ENCODE measurements around the gene COL26A1. TPM values are rescaled to one million over a fixed set of nuclear protein-coding genes. Genes with fewer than 3 reads are reported as not detected.

The COL26A1 gene
- total and polyA plus RNA-seq, 2 of the 4 experiments (the other 2 are of a cell fraction), result not detected

GRCh38 chr7:101357433-101357832 is 5.2 kb upstream of the COL26A1 start:
- in situ Hi-C loops (cut with MboI; ENCODE audit: low sequenced_read_pairs), result loop anchor here (25.0 kb wide), 1 partner anchor 905 kb away; no protein-coding TSS in a partner anchor
- H4K20me1 ChIP-seq (ENCODE audit: insufficient read depth, low read length), result no peaks in the 10 kb centered on the region
- H2BK15ac ChIP-seq (ENCODE audit: low read depth, low read length), result no peak overlapping the region
- H3K27me3 ChIP-seq (ENCODE audit: control insufficient read depth, insufficient read depth, low read length), result peaks cover 26% of the 10 kb centered on the region
- DNase-seq (no peak), ATAC-seq (ENCODE audit: low read depth) (no peak)
- no peaks in the 10 kb centered on the region for H3K79me1 ChIP-seq (ENCODE audit: low read depth in 1 of 2, low read length in 2 of 2)
- no peak overlapping the region for H3K9ac ChIP-seq (ENCODE audit: low read depth, low read length)
- no peak overlapping the region for H3K56ac ChIP-seq (ENCODE audit: extremely low read depth, insufficient read depth, low read length)
- no peak overlapping the region for H4K91ac ChIP-seq (ENCODE audit: insufficient read depth, low read depth, low read length)
- BruUV-seq (replicated peaks), result no TSS peak
- no peak overlapping the region for H2BK5ac ChIP-seq (ENCODE audit: low read depth, low read length, poor library complexity, severe bottlenecking)
- no peak overlapping the region for H3K23ac ChIP-seq (ENCODE audit: low read depth, low read length)
- no peak overlapping the region for H2AFZ ChIP-seq (replicated peaks; ENCODE audit: low read length, poor library complexity)
- no peak overlapping the region for H2AK5ac ChIP-seq (ENCODE audit: low read depth, low read length)
- no peak overlapping the region for H4K8ac ChIP-seq (ENCODE audit: low read depth in 2 of 2, low read length in 2 of 2)
- H3K14ac ChIP-seq (replicated peaks; ENCODE audit: low read depth, low read length), result no peak overlapping the region
- intact Hi-C loops (cut with micrococcal nuclease), result no loop called here
- no peak overlapping the region for H3K4ac ChIP-seq (ENCODE audit: low read depth, low read length)
- H2BK120ac ChIP-seq (ENCODE audit: low read depth, low read length), result no peak overlapping the region
- no peak overlapping the region for H3K4me3 ChIP-seq (ENCODE audit: insufficient read depth, low read depth, low read length)
- WGBS, 2 experiments (ENCODE audit: extremely low coverage in 2 of 2, insufficient read length in 1 of 2), result 20% methylated on average over 2 of the region's 7 CpGs; no CpG with 5 or more reads in 1 of the 2 experiments
- no peak overlapping the region for H3K27ac ChIP-seq (ENCODE audit: insufficient read depth, low read length)
- no peaks in the 10 kb centered on the region for H3K36me3 ChIP-seq (ENCODE audit: control insufficient read depth, insufficient read depth, low read length)
- no peaks in the 10 kb centered on the region for H3K9me3 ChIP-seq (ENCODE audit: control insufficient read depth, insufficient read depth, low read length)
- ChIA-PET CTCF (interaction anchor here (0.7 kb wide), 1 partner anchor 149 kb away, joined by 4 read pairs; no protein-coding TSS in a partner anchor), POLR2A (ENCODE audit: unreplicated experiment) (no interaction called here)
- H3K4me1 ChIP-seq (ENCODE audit: control insufficient read depth, insufficient read depth, low read length), result peaks cover under 1% of the 10 kb centered on the region; the same call in 1 of the 2 replicates
- H2BK20ac ChIP-seq (ENCODE audit: low read depth, low read length), result no peak overlapping the region
- no peak overlapping the region for H2AK9ac ChIP-seq (replicated peaks; ENCODE audit: low read depth, low read length, poor library complexity)
- H3K9me1 ChIP-seq (ENCODE audit: insufficient read depth, low read length), result no peaks in the 10 kb centered on the region
- H4K5ac ChIP-seq (ENCODE audit: low read depth, low read length), result no peak overlapping the region
- dilution Hi-C loops (cut with HindIII; ENCODE audit: low sequenced_read_pairs, unreplicated experiment), result no loop called here
- TF ChIP-seq SMC3 (IDR thresholded peaks at IDR 0.05; ENCODE audit: low read depth, low read length), result no peak
- TF ChIP-seq POLR2A (IDR thresholded peaks at IDR 0.05; ENCODE audit: low read depth, low read length), result no peak
- no peak for TF ChIP-seq CTCF (conservative IDR thresholded peaks at IDR 0.05; ENCODE audit: low read depth, low read length)
- TF ChIP-seq RFX5 (IDR thresholded peaks at IDR 0.05; ENCODE audit: low read depth, low read length), result no peak
- no peak for TF ChIP-seq MAZ (IDR thresholded peaks at IDR 0.05; ENCODE audit: borderline replicate concordance, low read depth, low read length)
- TF ChIP-seq RAD21 (IDR thresholded peaks at IDR 0.05; ENCODE audit: low read length), result no peak
- TF ChIP-seq FOS (IDR thresholded peaks at IDR 0.05; ENCODE audit: low read depth, low read length), result no peak
- no peak for TF ChIP-seq BHLHE40 (IDR thresholded peaks at IDR 0.05; ENCODE audit: low read depth, low read length)
- TF ChIP-seq MXI1 (IDR thresholded peaks at IDR 0.05; ENCODE audit: borderline replicate concordance, low read depth, low read length), result no peak
- TF ChIP-seq, protein P1, sequence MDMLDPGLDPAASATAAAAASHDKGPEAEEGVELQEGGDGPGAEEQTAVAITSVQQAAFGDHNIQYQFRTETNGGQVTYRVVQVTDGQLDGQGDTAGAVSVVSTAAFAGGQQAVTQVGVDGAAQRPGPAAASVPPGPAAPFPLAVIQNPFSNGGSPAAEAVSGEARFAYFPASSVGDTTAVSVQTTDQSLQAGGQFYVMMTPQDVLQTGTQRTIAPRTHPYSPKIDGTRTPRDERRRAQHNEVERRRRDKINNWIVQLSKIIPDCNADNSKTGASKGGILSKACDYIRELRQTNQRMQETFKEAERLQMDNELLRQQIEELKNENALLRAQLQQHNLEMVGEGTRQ (IDR thresholded peaks at IDR 0.05; ENCODE audit: low read depth, low read length), result no peak
- no peak for TF ChIP-seq CHD1 (IDR thresholded peaks at IDR 0.05; ENCODE audit: low read depth, low read length)
- no peak for TF ChIP-seq MAFK (IDR thresholded peaks at IDR 0.05; ENCODE audit: low read depth, low read length)
- TF ChIP-seq, protein P2, sequence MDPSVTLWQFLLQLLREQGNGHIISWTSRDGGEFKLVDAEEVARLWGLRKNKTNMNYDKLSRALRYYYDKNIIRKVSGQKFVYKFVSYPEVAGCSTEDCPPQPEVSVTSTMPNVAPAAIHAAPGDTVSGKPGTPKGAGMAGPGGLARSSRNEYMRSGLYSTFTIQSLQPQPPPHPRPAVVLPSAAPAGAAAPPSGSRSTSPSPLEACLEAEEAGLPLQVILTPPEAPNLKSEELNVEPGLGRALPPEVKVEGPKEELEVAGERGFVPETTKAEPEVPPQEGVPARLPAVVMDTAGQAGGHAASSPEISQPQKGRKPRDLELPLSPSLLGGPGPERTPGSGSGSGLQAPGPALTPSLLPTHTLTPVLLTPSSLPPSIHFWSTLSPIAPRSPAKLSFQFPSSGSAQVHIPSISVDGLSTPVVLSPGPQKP (IDR thresholded peaks at IDR 0.05; ENCODE audit: borderline replicate concordance, low read depth, low read length), result no peak
- no peak for TF ChIP-seq NFE2L2 (IDR thresholded peaks at IDR 0.05; ENCODE audit: low read depth, low read length)
- H3K18ac ChIP-seq (ENCODE audit: low read depth, low read length), result no peak overlapping the region
- no peak overlapping the region for H3K4me2 ChIP-seq (ENCODE audit: low read depth, low read length)
